Retina (tissue), 1 donor: ENCODE results near the gene BTRC.
"Not testable (repeated sequence)": the region's sequence is repeated elsewhere in the genome, so short reads cannot be mapped to it uniquely, and the experiment has no call there.

ENCODE experiments used
- DNase-seq: peaks from one replicate; pipeline ENCODE4 v3.0.0-alpha.2; 2016

Gene BTRC

DNA sequence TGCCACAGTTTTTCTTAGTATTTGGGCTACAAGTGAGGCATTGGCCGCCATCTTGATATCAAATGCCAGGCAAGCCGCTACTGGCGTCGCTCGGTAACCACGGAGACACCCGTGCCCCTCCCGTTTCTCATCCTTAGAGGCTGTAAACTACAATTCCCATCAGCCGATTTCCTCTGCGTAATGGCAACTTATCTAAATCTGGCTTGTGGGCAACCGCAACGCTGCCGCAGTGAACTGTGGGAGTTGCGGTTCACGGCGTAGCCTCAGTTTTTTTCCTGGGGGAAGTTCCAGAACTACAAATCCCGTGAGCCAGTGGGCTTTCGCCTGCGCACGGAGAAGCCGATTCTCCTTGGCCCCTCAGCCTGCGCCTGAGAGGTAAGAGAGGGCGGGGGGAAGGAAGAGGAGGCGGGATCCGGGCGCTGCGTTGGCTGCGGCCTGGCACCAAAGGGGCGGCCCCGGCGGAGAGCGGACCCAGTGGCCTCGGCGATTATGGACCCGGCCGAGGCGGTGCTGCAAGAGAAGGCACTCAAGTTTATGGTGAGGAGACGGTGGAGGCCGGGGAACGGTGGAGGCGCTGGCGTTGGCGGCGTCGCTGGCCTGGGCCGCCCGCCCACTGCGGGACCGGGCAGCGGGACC is at the start of gene BTRC:
BTRC (plus strand) TSS at position 474 of the 636 bp plus-strand sequence; CDS start at position 490, 16 bp downstream.
- peak; percentile 99 for DNase-seq

DNA sequence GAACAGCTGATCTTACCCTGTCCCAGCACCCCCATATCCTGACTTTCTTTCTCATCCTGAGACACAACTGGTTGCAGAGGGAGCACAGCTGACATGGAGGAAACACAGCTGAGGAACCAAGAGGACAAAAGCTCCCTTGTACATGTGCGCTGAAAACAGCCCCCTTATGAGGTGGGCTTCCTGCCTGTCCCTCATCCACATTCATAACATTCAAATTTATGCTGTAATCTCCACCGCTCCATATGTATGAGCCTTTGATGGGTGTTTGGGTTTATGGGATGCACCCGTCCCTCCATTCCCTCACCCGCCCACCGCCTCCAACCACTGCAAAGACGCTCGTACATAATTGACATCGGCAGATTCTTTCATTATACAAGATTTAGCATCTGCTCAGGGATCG is 49.6 kb upstream of the BTRC start:
- DNase-seq = no peak

DNA sequence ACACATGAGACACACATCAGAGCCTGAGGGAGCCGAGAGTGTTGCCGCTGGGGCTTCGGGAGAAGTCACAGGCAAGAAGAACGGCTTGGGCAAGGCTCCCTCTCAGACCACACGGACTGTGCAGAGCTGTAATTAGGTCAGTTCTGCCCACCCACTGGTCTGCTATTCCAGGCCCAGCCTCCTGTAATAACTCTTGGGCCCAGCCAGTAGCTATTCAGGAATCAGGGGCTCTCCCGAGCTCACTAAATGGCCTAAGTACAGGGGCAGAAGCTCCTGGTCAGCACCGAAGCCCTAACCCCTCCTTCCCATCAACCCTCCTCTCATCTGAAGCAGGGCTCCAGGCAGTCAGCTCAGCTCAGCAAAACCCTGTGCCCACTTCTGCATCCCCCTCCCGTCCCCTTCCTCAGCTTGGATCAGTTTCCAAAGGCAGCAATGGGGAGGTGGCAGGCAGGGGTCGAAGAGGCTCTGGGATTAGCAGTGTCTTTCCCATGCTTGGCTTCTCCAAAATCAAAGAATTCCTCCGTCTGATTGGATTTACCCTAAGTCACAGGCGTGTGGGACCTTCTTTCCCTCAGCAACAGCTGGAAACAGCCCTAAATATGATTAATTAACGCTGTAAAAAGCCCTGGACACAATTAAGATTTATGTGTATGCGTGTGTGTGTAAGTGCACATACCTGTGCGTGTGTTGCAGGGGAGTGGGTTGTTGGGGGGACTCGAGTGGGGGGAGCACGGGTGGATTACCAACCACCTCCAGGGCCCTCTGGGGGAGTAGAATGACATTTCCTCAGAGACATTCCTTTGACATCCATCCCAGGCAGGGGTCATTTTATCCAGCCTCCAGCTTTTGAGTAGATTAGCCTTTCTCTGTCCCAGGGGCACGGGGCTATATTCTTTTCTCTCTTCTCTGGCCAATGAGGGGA is 48.4 kb upstream of the BTRC start:
- peak; percentile 79 for DNase-seq

DNA sequence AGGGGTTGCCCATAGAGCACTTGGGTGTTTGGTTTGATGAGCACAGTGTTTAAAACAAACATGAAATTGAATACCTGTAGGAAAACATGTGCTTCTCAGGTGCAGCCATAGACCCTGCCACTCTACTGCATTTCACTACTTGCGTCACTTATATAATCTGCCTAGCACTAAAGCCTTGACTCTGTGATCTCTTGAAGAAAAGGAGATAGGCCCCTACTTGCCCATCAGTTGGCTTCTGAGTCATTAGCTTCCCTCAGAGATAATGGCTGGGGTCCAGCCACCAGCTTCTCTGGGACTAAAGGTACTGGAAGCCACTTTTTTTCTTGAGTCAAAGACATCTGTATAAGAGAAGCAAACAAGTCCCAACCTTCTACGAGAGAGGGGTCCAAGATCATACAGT is 45.9 kb upstream of the BTRC start:
- no peak for DNase-seq

DNA sequence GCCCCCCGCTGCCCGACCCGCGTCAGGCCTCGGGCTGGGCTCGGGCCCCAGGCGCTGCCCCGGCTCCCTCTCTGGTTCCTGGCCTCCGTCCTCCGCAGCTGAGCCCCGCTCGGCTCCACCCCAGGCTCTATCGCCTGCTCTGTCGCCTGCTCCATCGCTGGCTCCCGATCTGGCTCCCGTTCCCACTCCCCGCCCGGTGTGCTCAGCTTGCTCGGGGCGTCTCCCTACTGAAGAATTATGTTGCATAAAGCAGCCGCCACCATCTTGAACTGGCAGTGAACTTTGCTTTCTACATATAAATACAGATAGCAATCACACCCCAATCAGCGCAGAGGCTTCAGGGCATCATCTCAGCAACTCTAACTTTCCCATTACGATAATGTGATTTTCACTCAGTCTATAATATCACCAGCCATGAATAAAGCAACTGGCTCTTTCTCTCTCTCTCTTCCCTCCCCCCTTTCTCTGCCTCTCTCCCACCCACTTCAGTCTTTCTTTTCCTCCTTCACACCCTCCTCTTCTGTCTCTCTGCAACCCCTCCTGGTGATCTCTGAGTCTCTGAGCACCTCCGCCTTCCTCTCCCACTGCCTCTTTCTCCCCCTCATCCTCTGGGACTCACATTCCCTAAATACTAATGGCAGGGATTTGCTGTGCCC is 43.3 kb upstream of the BTRC start:
- peak; percentile 54 for DNase-seq

DNA sequence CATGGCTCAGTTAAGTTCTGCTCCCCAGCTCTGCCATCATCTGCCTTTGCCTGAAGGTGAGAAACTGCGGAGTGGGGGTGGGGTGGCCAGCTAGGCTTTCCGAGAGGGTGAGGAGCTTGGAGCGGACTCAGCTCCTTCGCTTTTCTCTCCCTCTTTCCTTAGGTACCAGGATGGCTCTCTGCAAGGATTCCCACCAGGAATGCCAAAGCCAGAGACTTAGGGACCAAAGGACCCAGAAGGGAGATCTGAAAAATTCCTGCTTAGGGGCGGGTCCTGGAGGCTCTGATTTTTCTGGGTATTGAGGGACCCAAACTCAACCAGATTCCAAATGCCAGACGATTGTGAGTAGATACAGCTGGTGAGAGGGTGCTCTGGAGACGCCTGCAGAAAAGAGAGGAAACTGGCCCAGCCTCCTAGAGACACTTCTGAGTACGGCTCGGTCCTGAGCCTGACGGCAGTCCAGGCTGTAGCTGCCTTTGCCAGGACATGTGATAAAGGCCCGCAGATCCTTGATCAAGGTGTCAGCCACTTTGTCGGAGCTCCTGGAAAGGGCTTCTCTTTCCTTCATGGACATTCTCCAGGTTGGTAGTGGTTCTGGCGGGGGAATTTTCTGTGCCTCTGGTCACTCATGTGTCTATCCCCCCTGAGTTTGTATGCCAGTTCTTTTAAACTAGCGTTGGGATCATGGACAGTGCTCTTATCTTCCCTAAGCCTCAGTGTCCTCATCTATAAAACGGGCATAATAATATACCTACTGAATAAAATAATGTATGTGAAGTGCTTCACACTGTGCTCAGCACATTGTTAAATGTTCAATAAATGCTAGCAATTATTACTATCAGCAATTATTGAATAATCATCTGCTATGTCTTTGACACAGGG is 42.5 kb upstream of the BTRC start:
- peak; percentile 64 for DNase-seq

DNA sequence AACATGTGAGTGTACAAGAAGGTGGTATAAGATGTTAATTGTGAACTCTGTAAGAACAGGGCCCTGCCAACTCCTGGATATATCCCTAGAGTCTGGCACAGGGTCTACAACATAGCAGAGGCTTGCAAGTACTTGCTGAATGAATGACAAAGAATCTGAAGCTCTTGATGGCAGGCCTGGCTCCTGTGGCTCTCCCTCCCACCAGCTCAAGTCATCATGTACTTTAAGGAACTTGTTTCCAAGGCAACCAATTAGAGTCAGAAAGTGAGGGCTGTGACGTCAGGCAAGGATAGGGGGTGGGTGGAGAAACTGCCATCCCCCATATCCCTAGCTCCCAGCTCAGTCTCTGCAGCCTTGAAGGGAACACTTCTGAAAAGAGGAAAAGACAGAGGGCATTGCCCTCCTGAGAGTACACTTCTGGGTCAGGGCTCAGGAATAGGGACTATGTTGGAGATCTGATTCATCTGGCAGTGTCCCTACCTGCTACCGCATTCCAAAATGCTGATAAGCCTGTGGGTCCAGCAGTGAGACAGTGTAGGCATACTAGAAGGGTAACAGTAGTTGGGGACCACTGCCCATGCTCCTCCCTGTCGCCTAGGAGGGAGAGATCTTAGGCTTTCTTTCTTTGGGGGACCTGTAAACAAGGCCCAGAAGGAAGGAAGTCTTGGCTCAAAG is 34.6 kb upstream of the BTRC start:
- DNase-seq = no peak

DNA sequence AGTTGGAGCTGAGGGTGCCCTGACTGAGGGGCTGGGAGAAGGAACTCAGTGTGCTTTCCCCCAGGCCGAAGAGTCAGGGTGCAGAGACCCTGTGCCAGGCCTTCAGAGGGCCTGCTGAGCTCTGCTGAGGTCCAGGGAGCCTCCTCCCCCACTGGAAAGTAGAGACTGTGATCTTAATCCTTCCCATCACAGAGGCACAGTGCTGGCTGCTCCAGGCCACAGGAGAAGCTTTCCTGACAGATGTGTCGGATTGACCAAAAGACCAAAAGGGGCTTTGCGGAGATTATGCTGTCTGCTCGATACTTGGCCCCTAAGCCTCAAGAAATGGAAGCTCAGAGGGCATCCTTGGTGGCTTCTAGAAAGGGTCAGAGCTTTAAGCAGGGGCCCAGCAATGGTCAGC is 32.9 kb upstream of the BTRC start:
- no peak for DNase-seq

DNA sequence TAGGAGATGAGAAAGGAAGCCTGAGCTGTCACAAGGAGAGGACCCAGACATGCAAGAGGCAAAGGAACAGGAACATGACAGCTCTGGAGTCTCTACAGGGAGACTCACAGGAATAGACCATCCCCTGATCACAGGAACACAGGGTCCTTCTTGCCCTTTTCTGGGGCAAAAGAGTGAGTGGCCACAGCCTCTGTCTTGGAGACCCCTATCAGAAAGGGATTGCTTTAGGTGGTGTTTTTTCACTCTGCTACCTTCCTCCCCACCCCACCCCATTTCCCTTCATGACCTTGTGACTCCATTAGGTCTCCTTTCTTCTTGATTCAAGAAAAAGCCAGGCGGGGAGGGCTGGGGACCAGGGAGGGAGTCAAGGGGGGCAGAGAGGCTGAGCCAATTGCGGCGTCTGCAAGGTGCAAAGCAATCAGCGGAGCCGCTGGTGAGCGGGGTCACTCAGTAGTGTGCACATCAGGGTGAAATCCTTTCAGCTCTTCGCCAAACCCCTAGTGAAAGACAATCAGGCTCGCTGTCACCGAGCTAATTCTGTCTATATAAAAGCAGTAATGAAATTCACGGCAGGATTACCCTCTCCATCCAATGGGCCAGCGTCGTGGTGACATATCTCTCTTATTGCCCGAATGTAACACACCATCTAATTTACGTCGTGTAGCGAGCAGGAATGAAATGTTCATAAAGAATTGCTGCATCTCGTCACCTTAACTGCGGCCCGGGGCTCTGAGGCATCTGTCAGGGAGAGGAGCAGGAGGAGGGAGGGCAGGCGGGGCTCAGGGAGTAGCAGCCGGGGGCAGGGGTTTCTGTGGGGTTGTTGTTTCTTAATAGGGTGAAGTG is 31.5 kb upstream of the BTRC start:
- DNase-seq = peak; percentile 60

DNA sequence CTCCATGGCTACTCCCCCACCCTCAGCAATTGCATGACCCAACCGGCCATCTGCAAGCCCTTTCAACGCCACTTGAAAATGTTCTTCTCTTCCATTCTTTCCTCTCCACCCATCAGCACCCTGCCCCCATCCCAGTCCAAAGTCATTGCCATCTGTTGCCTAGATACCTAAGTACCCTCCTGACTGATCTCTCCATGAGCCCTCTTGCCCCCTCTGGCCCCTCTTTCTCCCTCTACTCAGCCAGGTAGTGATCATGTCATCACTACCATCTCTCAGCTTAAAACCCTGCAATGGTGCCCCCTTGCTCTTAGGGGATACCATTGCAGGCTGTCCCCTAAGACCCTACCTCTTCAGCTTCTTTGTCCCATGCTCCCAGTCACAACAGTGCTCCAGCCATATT is 30.5 kb upstream of the BTRC start:
- DNase-seq = no peak

DNA sequence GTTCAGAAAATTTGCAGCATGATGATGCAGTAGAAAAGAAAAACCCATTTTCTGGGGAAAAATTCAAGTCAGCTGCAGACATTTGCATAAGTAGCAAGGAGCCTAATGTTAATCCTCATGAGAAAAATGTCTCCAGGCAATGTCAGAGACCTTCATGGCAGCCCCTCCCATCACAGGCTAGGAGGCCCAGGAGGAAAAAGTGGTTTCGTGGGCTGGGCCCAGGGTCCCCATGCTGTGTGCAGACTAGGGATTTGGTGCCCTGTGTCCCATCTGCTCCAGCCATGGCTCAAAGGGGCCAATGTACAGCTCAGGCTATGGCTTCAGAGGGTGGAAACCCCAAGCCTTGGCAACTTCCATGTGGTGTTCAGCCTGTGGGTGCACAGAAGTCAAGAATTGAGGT is 26.5 kb upstream of the BTRC start:
- not testable (repeated sequence) for DNase-seq

DNA sequence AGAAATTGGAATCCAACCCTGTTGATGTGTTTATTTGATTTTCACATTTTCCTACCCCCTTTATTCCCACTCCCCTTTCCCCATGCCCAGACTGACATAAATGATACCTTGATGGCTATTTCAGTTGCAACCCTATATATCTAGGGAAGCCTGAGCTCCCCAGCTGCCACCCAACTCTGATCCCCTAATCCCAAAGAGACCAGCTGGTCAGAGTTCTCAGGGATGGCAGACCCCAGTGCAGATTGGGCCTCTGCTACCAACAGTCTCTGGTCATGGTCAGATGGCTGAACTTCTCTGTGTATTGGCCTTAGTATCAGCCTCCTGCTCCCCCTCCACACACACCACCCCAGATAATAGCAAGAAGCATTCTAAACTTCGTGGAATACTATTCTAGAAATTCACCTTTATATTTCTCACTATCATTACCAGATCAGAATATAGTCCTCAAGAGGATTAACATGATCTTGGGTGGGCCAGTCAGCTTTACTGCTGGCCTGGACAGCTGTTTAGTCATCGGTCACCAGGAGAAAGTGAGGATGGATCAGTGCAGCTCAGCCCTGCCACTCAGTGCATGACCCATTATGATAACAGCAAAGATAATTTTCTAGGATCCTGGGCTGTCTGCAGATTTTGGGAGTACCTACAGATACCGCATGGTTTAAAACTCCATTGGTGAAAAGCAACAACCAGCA is 24.5 kb upstream of the BTRC start:
- DNase-seq = no peak

DNA sequence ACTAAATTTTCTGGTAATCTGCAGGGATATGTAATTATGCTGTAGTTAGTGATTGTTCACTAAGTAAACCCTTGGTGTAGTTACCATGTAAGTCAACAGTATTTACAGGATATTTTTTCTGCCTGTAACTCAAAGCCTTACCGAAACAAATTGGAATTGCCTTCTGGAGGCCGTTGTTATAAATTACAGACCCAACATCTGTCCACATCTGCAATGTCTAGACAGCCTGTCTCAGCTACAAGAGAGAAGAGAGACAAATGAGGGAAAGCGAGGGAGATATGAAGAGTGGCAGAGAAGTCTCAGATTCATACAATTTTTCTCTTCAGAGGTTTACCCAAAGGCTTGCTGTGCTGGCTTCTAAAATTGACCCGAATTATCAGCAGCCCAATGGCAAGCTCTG is 23.7 kb upstream of the BTRC start:
- DNase-seq = no peak

DNA sequence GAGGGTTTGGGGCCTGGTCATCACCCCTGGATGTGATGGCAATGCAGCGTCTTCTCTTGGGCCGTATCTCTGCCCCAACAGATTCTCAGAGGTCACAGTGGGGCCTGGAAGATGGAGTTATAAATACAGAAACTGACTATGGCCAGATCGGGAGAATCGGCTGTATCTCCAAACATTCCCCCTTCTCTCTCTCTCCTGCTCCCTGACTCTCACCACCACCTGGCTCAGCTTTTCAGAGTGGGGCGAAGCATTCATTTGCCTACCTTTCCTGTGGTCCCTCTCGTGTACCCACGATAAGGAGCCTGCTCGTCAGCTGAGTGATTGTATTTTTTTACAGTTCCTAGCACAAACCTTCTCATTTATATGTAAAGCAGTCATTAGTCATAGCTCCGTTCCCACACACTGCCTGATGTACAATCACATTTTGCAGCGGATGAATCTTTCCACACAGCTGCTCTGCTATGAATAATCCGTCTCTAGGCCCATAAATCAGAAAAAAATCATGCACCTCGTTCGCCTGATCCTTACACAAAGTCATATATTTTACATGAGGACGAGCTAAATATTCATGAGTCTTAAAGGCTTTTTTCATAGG is 23.2 kb upstream of the BTRC start:
- DNase-seq = no peak

DNA sequence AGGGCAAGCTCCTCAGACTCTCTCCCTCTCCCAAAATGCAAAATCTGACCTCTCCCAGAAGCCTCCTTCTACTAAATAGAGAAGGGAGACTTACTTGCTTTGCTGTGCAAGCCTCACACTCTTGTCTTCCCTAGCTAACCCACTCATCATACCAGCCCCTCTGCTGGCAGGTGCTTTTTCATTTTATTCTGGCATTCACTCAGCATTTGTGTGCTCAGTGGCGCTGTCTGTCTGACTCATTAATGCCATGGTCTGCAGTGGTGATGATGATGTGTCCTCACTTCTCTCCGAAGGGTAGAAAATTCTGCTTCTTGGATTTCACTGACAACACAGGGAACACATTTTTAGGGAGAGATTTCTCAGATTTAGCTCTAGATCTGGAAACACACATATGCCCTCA is 22.0 kb upstream of the BTRC start:
- no peak for DNase-seq

DNA sequence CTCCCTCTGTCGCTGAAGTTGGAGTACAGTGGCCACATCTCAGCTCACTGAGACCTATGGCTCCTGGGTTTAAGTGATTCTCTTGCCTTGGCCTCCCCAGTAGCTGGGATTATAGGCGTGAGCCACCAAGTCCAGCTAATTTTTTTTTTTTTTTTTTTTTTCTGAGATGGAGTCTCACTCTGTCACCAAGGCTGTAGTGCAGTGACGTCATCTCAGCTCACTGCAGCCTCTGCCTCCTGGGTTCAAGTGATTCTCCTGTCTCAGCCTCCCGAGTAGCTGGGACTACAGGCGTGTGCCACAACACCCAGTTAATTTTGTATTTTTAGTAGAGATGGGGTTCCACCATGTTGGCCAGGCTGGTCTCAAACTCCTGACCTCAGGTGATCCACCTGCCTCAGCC is 19.7 kb upstream of the BTRC start:
- DNase-seq = not testable (repeated sequence)

DNA sequence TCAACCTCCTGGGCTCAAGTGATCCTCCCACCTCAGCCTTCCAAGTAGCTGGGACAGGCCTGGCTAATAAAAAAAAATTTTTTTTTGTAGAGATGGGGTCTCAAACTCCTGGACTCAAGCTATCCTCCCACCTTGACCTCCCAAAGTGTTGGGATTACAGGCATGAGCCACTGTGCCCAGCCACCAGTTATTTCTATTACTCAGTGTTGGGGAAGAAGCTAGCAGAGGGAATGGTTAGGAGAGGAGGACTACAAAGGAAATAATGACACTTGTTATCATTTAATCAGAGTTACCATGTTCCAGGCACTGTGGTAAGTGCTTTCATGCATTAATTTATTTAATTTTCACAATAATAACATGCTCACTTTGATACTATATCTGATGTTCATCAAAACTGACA is 17.6 kb upstream of the BTRC start:
- no peak for DNase-seq

DNA sequence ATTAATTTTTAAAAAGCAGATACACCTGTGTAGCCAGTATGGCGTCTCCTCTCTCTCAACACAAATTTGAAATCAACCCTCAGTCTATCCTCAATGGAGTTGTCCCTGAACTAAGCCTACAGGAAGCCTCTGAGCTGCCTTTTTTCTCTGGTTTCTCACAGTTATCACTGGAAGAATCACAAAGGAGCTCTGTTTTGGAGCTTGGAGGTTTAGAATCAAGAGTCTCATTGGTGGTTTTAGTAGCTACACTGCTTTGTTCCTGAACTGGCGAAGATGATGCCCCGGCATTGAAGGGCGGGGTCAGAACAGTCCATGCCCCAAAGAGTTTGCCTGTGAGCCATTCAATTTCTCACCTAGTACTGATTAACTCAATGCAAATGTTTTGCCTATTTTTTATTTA is 16.1 kb upstream of the BTRC start:
- DNase-seq = no peak

DNA sequence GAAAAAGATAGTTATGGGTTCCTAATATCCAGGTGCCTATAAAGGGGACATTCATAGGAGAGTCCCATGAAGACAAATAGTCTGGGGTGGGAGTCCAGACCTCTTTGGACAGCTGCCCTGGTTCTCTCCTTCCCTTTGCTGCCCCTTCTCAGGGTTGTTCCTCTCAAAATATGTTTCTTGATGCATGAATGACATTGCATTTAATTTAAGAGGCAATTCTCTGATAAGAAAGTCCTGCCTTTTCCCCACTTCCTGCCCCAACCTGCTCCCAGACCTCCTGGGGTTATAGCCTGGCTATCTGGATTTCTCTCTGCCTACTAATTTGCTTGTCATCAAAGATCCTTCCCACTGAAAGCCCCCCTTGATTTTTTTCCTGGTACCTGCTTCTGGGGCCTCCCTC is 12.5 kb upstream of the BTRC start:
- DNase-seq = no peak

DNA sequence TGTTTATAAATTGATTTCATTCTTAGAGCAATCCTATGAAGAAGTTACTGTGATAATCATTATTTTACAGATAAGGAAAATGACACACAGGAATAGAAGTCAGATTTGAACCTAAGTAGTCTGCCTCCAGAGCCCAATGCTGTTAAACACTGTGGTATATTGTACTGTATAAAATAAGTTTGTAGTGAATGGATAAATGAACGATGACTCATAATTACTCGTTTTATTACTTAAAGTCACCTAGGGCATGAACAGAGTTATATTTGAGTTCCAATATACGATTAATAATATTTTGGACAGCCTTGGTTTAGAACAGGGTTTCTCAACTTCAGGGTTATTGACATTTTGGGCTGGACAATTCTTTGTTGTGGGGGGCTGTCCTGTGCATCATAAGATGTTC is 7.8 kb upstream of the BTRC start:
- no peak for DNase-seq
